K562 (cell line): Measurements from ENCODE around the gene PELI3. TPM values are rescaled to one million over a fixed set of nuclear protein-coding genes. Genes with fewer than 3 reads are reported as not detected.
"Not testable (repeated sequence)": the region's sequence is repeated elsewhere in the genome, so short reads cannot be mapped to it uniquely, and the experiment has no call there.

ENCODE experiments used
- ATAC-seq: fragments of 200-7000 bp; cut with Tn5 transposase; 3 replicates; pipeline ENCODE4 v1.9.1; 2020; ENCODE audit warnings: moderate library complexity
- BruUV-seq: library from RNA; stranded (reverse); fragments of 400-500 nt; replicated peaks from 2 replicates; lab custom pipeline; 2021; lab: Mats Ljungman, UMichigan
- CTCF ChIA-PET: fragments of 300-600 bp; formaldehyde crosslinking; extraction: SDS; loops from one replicate; lab custom pipeline; 2021; ENCODE audit warnings: low intra/inter-chr PET ratio; lab: Yijun Ruan, JAX
- POLR2A ChIA-PET: fragments of 300-600, 350-650 bp; sonication (Branson Sonifier 250); formaldehyde crosslinking; extraction: SDS; loops from one replicate; lab custom pipeline; 2021; ENCODE audit warnings: antibody characterized with exemption, inconsistent platforms; lab: Yijun Ruan, JAX
- DNase-seq, 4 experiments: peaks; one replicate each; pipeline versions ENCODE4 v3.0.0 to v3.0.0-alpha.2; 2011 to 2018; ENCODE audit warnings: low spot score in 3 of 4, mixed read lengths in 3 of 4; ENCODE audit errors: extremely low read depth in 1 of 4
- FAIRE-seq: peaks from 2 replicates; lab custom pipeline; 2011; peaks lifted over from hg19 to GRCh38; lab: Jason Lieb, UNC
- H2AFZ ChIP-seq: 2 replicates; pipeline ENCODE4 v1.6.0; 2011; ENCODE audit warnings: low read depth, low read length, control low read depth, inconsistent platforms
- H3K27ac ChIP-seq: fragments of 200-600 bp; 3 replicates; pipeline ENCODE4 v1.8.0; 2011; ENCODE audit warnings: low read depth, mild to moderate bottlenecking, control low read depth, inconsistent platforms, low read length, moderate library complexity, mixed read lengths; ENCODE audit errors: extremely low read depth
- H3K27me3 ChIP-seq, 2 experiments: fragments of 300-600 bp in 1 of 2; 2 replicates in 1 of 2; 3 replicates in 1 of 2; pipeline versions ENCODE4 v1.6.0 to v1.8.0; 2011; ENCODE audit warnings: inconsistent platforms in 2 of 2, low read length in 2 of 2, mild to moderate bottlenecking in 1 of 2, mixed read lengths in 1 of 2, moderate library complexity in 1 of 2; ENCODE audit not compliant: control insufficient read depth in 2 of 2, insufficient read depth in 2 of 2
- H3K36me3 ChIP-seq: fragments of 300-600 bp; 3 replicates; pipeline ENCODE4 v1.8.0; 2011; ENCODE audit warnings: mild to moderate bottlenecking, low read length, inconsistent platforms; ENCODE audit not compliant: control insufficient read depth, insufficient read depth
- H3K4me1 ChIP-seq, 2 experiments: fragments of 200-600 bp in 1 of 2; replicated peaks in 1 of 2; 2 replicates in 1 of 2; 3 replicates in 1 of 2; pipeline versions ENCODE4 v1.5.1 to v1.8.0; 2011; ENCODE audit warnings: inconsistent platforms in 2 of 2, low read length in 2 of 2, mild to moderate bottlenecking in 1 of 2, mixed read lengths in 1 of 2, moderate library complexity in 1 of 2; ENCODE audit not compliant: control insufficient read depth in 2 of 2, insufficient read depth in 2 of 2
- H3K4me2 ChIP-seq: 2 replicates; pipeline ENCODE4 v1.6.1; 2011; ENCODE audit warnings: low read length, control low read depth, inconsistent platforms, mixed read lengths; ENCODE audit not compliant: insufficient read depth
- H3K4me3 ChIP-seq: fragments of 200-600 bp; sonication (generic), shearing (Covaris generic); 2 replicates; pipeline ENCODE4 v1.5.1; 2016; ENCODE audit warnings: control low read depth, inconsistent platforms
- H3K79me2 ChIP-seq: fragments of 200-600 bp; 3 replicates; pipeline ENCODE4 v1.8.0; 2011; ENCODE audit warnings: low read length, inconsistent platforms; ENCODE audit not compliant: control insufficient read depth, insufficient read depth
- H3K9ac ChIP-seq, 2 experiments: 2 replicates each; pipeline versions ENCODE4 v1.6.0 to v1.6.1; 2011; ENCODE audit warnings: low read depth in 2 of 2, low read length in 2 of 2, control low read depth in 1 of 2, inconsistent platforms in 1 of 2, mild to moderate bottlenecking in 1 of 2, mixed read lengths in 1 of 2; ENCODE audit not compliant: insufficient read depth in 1 of 2
- H3K9me1 ChIP-seq: one replicate; pipeline ENCODE4 v1.6.0; 2011; ENCODE audit warnings: inconsistent platforms, mild to moderate bottlenecking, low read length, moderate library complexity; ENCODE audit not compliant: control insufficient read depth, insufficient read depth
- H3K9me3 ChIP-seq: replicated peaks from 2 replicates; pipeline ENCODE4 v1.5.1; 2011; ENCODE audit warnings: low read depth, low read length, inconsistent platforms; ENCODE audit not compliant: control insufficient read depth, insufficient read depth
- H4K20me1 ChIP-seq: replicated peaks from 2 replicates; pipeline ENCODE4 v1.6.1; 2011; ENCODE audit warnings: low read length, inconsistent platforms, mixed read lengths; ENCODE audit not compliant: control insufficient read depth, insufficient read depth
- BCOR ChIP-seq: fragments of 450-650 bp; IDR thresholded peaks from 2 replicates; pipeline ENCODE4 v1.6.1; 2016
- BHLHE40 ChIP-seq: IDR thresholded peaks from 2 replicates; pipeline ENCODE4 v1.6.1; 2011; ENCODE audit warnings: low read length, improper control_type of control experiment
- CBX1 ChIP-seq: sonication (generic); IDR thresholded peaks from 2 replicates; pipeline ENCODE4 v1.6.1; 2016; ENCODE audit warnings: antibody characterized with exemption, low read depth, mild to moderate bottlenecking
- CEBPG ChIP-seq, 3 experiments: fragments of 200-800 bp in 1 of 3; sonication (Bioruptor generic) in 1 of 3; sonication (generic) in 1 of 3; formaldehyde crosslinking in 1 of 3; IDR thresholded peaks in 2 of 3; conservative IDR thresholded peaks in 1 of 3; 2 replicates each; pipeline versions ENCODE4 v1.6.1 to v1.8.0; 2016 to 2022; ENCODE audit warnings: missing compliant biosample characterization in 2 of 3, missing genetic modification characterization in 2 of 3, mild to moderate bottlenecking in 1 of 3, missing genetic modification reagents in 1 of 3
- CREM ChIP-seq: IDR thresholded peaks from 2 replicates; pipeline ENCODE4 v1.6.1; 2014; ENCODE audit warnings: antibody characterized with exemption, low read depth
- E2F3 ChIP-seq: fragments of 250-450 bp; sonication (Bioruptor Pico); IDR thresholded peaks from 2 replicates; pipeline ENCODE4 v1.4.0; 2020; ENCODE audit warnings: mild to moderate bottlenecking
- FUS ChIP-seq: fragments of 200-400 bp; formaldehyde crosslinking; optimal IDR thresholded peaks from 2 replicates; pipeline ENCODE3; 2017; ENCODE audit warnings: low read depth, low read length
- KDM1A ChIP-seq, 2 experiments: fragments of 450-650 bp; IDR thresholded peaks; 2 replicates each; pipeline ENCODE4 v1.6.1; 2016; ENCODE audit warnings: mild to moderate bottlenecking in 2 of 2
- MAFF ChIP-seq: IDR thresholded peaks from 2 replicates; pipeline ENCODE4 v1.6.1; 2012; ENCODE audit warnings: low read length, improper control_type of control experiment
- MAFK ChIP-seq: IDR thresholded peaks from 2 replicates; pipeline ENCODE4 v1.6.1; 2011; ENCODE audit warnings: low read length, improper control_type of control experiment
- NUFIP1 ChIP-seq: fragments of 450-650 bp; IDR thresholded peaks from 2 replicates; pipeline ENCODE4 v1.6.1; 2018; ENCODE audit not compliant: partially characterized antibody
- TAF9B ChIP-seq: fragments of 450-650 bp; IDR thresholded peaks from 2 replicates; pipeline ENCODE4 v1.6.1; 2018; ENCODE audit warnings: mild to moderate bottlenecking; ENCODE audit not compliant: partially characterized antibody
- TBP ChIP-seq: optimal IDR thresholded peaks from 2 replicates; pipeline ENCODE3; 2011; ENCODE audit warnings: low read depth, low read length, improper control_type of control experiment
- TGIF2 ChIP-seq: sonication (generic); formaldehyde crosslinking; IDR thresholded peaks from 2 replicates; pipeline ENCODE4 v1.8.1; 2022; ENCODE audit warnings: mild to moderate bottlenecking, missing genetic modification reagents, moderate library complexity
- ZNF134 ChIP-seq: fragments of 250-450 bp; sonication (Bioruptor Pico); conservative IDR thresholded peaks from 2 replicates; pipeline ENCODE4 v1.4.0; 2020
- ZNF146 ChIP-seq: IDR thresholded peaks from one replicate; pipeline ENCODE4 v1.6.1; 2018; ENCODE audit warnings: missing compliant biosample characterization; ENCODE audit not compliant: unreplicated experiment
- ZNF717 ChIP-seq: fragments of 250-450 bp; sonication (Bioruptor Pico); IDR thresholded peaks from 2 replicates; pipeline ENCODE4 v1.5.0; 2021
- WGBS: fragments of 100-300 bp; shearing (Covaris generic); methylation state at CpG from one replicate; pipeline ENCODE4 v1.1.6; 2016; ENCODE audit warnings: low coverage, mixed read lengths; ENCODE audit not compliant: insufficient coverage; ENCODE audit errors: missing lambda C conversion rate; 5-methylcytosine and 5-hydroxymethylcytosine counted together
- in situ Hi-C: fragments of 300-500 bp; cut with MboI; formaldehyde crosslinking; loops from 4 replicates; pipeline ENCODE4 v1.15.0; 2018; ENCODE audit warnings: inconsistent platforms, mixed read lengths
- intact Hi-C: fragments of 100-400 bp; cut with micrococcal nuclease; formaldehyde crosslinking; loops from 2 replicates; pipeline ENCODE4 v1.14.2; 2022
- polyA plus RNA-seq, 8 experiments: library from polyadenylated mRNA; depleted of rRNA in 4 of 8; stranded (reverse) in 5 of 8; unstranded in 3 of 8; fragments of >200 nt; fragmentation: Nextera tagmentation in 2 of 8; fragmentation: Illumina TruSeq in 1 of 8; extraction: Ambion mirVana in 2 of 8; extraction: Trizol in 1 of 8; gene quantifications; 2 replicates each; pipeline versions ENCODE4 v1.2.1 to v1.2.3, GENCODE V29; 2011 to 2014; ENCODE audit warnings: inconsistent platforms in 1 of 8, missing spikeins in 1 of 8
- total RNA-seq, 7 experiments: library from RNA; depleted of rRNA in 6 of 7; stranded (reverse); fragments of >200 nt in 6 of 7; fragmentation: Illumina TruSeq in 2 of 7; extraction: Trizol in 2 of 7; gene quantifications; 2 replicates each; pipeline versions ENCODE4 v1.2.1 to v1.2.3, GENCODE V29; 2011 to 2021; ENCODE audit warnings: low replicate concordance in 1 of 7

The PELI3 gene
- total and polyA plus RNA-seq, 9 of the 15 experiments (the other 6 are each of a cell fraction or from before 2014, with no cell fraction given) = 0.17 to 4.2 (median 1.9) TPM

GRCh38 chr11:66464116-66464515, 2.6 kb upstream of the PELI3 start:
- CTCF ChIA-PET, DNase-seq, H2AFZ ChIP-seq, in situ Hi-C loops, H3K79me2 ChIP-seq, H3K36me3 ChIP-seq, intact Hi-C loops, H3K4me2 ChIP-seq, POLR2A ChIA-PET, ATAC-seq, H3K9me3 ChIP-seq, H3K27me3 ChIP-seq, H3K9me1 ChIP-seq, H3K4me3 ChIP-seq, FAIRE-seq, H3K9ac ChIP-seq, H4K20me1 ChIP-seq, H3K27ac ChIP-seq, BruUV-seq: not testable (repeated sequence)
- TF ChIP-seq KDM1A (IDR thresholded peaks at IDR 0.05) (peak in 1 of 2 experiments; percentile 18; a peak in 1 of 4 replicates), ZNF146 (CRISPR knock-in tag) (peak; percentile 74), BCOR (peak; percentile 48; the same call in 1 of the 2 replicates)
- peaks cover 0 to 19% of the 10 kb centered on the region in 2 experiments; a peak in 3 of 5 replicates for H3K4me1 ChIP-seq
- WGBS = 31% methylated on average over 5 of the region's 5 CpGs

GRCh38 chr11:66464916-66465315, 1.8 kb upstream of the PELI3 start:
- no peaks in the 10 kb centered on the region for H3K9me1 ChIP-seq
- TF ChIP-seq CEBPG (CRISPR knock-in tag; IDR thresholded peaks at IDR 0.05) = no peak
- TF ChIP-seq CEBPG (tag; conservative IDR thresholded peaks at IDR 0.05 in 1 of 2, IDR thresholded peaks at IDR 0.05 in 1 of 2) = no peak
- TF ChIP-seq CREM = no peak
- TF ChIP-seq NUFIP1 = no peak
- no peak for TF ChIP-seq TAF9B
- no peak for TF ChIP-seq MAFF
- TF ChIP-seq ZNF717 (CRISPR knock-in tag) = no peak
- no peak for TF ChIP-seq FUS
- no peak for TF ChIP-seq CBX1
- TF ChIP-seq TBP = no peak
- no peak for TF ChIP-seq BHLHE40
- no peak for TF ChIP-seq TGIF2 (CRISPR knock-in tag)
- TF ChIP-seq E2F3 = no peak
- no peak for TF ChIP-seq MAFK
- no peak for TF ChIP-seq ZNF134 (CRISPR knock-in tag)
- in situ Hi-C loops = no loop called here
- no peaks in the 10 kb centered on the region for H3K27me3 ChIP-seq
- FAIRE-seq (no peak), ATAC-seq (no peak), DNase-seq (no peak)
- H3K36me3 ChIP-seq = no peaks in the 10 kb centered on the region
- H3K9me3 ChIP-seq = peaks cover 4% of the 10 kb centered on the region; the same call in 1 of the 2 replicates
- intact Hi-C loops = no loop called here
- ChIA-PET POLR2A (interaction anchor here (0.7 to 2.6 kb wide), 2 partner anchors 15 to 27 kb away, joined by 3 to 18 read pairs; partner anchors contain the start of gene DPP3), CTCF (no interaction called here)
- no peak overlapping the region for H3K4me3 ChIP-seq
- H4K20me1 ChIP-seq = peaks cover 3% of the 10 kb centered on the region; the same call in 1 of the 2 replicates
- peaks cover 0 to 19% of the 10 kb centered on the region in 2 experiments; a peak in 3 of 5 replicates for H3K4me1 ChIP-seq
- no peak overlapping the region for H3K4me2 ChIP-seq
- peak overlapping the region in 1 of 2 experiments; percentile 80; a peak in 1 of 4 replicates for H3K9ac ChIP-seq
- BruUV-seq = no TSS peak
- H3K79me2 ChIP-seq = no peaks in the 10 kb centered on the region
- 76% methylated on average over 1 of the region's 1 CpG for WGBS
- H3K27ac ChIP-seq = no peak overlapping the region
- H2AFZ ChIP-seq = no peak overlapping the region
